Non-pigmented ciliary epithelial cell (primary cell): ENCODE results near the gene ITPRID2.
"Not testable (repeated sequence)": the region's sequence is repeated elsewhere in the genome, so short reads cannot be mapped to it uniquely, and the experiment has no call there.

ENCODE experiments used
- DNase-seq: peaks from one replicate; pipeline ENCODE4 v3.0.0-alpha.2; 2010; ENCODE audit warnings: low read depth

The ITPRID2 gene

GRCh38 chr2:181961167-181961566 is 69.6 kb downstream of the ITPRID2 start:
- DNase-seq: not testable (repeated sequence)

- no peak for DNase-seq
These were observed 70.6 kb downstream of the ITPRID2 start for GRCh38 chr2:181962142-181962541.

- DNase-seq: no peak
These were observed 78.7 kb downstream of the ITPRID2 start for GRCh38 chr2:181970160-181970794.

- DNase-seq: no peak
These were observed 79.5 kb downstream of the ITPRID2 start for GRCh38 chr2:181971032-181971431.

- DNase-seq: no peak
These were observed 81.1 kb downstream of the ITPRID2 start for GRCh38 chr2:181972431-181973170.

GRCh38 chr2:181973171-181973783 is 81.7 kb downstream of the ITPRID2 start:
- DNase-seq: no peak

- DNase-seq: no peak
These were observed 86.3 kb downstream of the ITPRID2 start for GRCh38 chr2:181977661-181978350.

GRCh38 chr2:181978351-181979150 is 87.0 kb downstream of the ITPRID2 start:
- no peak for DNase-seq
